LNCaP clone FGC (cell line): Measurements from ENCODE around the gene SCAF4.
"Not testable (repeated sequence)": the region's sequence is repeated elsewhere in the genome, so short reads cannot be mapped to it uniquely, and the experiment has no call there.

Source experiments
- DNase-seq: peaks from one replicate; pipeline ENCODE4 v3.0.0-alpha.2; 2011; ENCODE audit warnings: low read depth
- H3K4me3 ChIP-seq: 2 replicates; pipeline ENCODE4 v1.5.1; 2011; ENCODE audit warnings: mild to moderate bottlenecking, low read depth, low read length, control low read depth
- TF ChIP-seq, protein P1 (sequence below): IDR thresholded peaks from 2 replicates; pipeline ENCODE4 v1.5.1; 2012; ENCODE audit warnings: mild to moderate bottlenecking; ENCODE audit not compliant: control insufficient read depth, insufficient read depth; ENCODE audit errors: extremely low read depth

Gene SCAF4

GRCh38 chr21:31772674-31773555, 41.0 kb upstream of the SCAF4 start:
- no peak overlapping the region for H3K4me3 ChIP-seq
- no peak for DNase-seq
- TF ChIP-seq, protein P1, sequence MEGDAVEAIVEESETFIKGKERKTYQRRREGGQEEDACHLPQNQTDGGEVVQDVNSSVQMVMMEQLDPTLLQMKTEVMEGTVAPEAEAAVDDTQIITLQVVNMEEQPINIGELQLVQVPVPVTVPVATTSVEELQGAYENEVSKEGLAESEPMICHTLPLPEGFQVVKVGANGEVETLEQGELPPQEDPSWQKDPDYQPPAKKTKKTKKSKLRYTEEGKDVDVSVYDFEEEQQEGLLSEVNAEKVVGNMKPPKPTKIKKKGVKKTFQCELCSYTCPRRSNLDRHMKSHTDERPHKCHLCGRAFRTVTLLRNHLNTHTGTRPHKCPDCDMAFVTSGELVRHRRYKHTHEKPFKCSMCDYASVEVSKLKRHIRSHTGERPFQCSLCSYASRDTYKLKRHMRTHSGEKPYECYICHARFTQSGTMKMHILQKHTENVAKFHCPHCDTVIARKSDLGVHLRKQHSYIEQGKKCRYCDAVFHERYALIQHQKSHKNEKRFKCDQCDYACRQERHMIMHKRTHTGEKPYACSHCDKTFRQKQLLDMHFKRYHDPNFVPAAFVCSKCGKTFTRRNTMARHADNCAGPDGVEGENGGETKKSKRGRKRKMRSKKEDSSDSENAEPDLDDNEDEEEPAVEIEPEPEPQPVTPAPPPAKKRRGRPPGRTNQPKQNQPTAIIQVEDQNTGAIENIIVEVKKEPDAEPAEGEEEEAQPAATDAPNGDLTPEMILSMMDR = no peak

- no peak for DNase-seq
- H3K4me3 ChIP-seq = no peak overlapping the region
- TF ChIP-seq, protein P1 = no peak
Measured at GRCh38 chr21:31771685-31772084, 39.8 kb upstream of the SCAF4 start.

GRCh38 chr21:31768710-31769109, 36.8 kb upstream of the SCAF4 start:
- H3K4me3 ChIP-seq = no peak overlapping the region
- DNase-seq = no peak
- TF ChIP-seq, protein P1 = no peak

GRCh38 chr21:31766899-31767298, 35.0 kb upstream of the SCAF4 start:
- DNase-seq = no peak
- TF ChIP-seq, protein P1 = no peak
- H3K4me3 ChIP-seq = no peak overlapping the region

DNA sequence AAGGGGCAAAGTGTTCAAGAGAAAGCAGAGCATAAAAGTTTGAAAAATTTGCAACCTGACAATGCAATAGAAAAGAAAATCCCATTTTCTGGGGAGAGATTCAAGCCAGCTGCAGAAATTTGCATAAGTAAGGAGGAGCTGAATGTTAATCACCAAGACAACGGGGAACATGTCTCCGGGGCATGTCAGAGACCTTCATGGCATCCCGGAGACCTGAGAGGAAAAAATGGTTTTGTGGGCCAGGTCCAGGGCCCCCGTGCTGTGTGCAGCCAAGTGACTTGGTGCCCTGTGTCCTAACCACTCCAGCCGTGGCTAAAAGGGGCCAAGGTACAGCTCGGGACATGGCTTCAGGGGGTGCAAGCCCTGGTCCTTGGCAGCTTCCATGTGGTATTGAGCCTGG, 33.9 kb upstream of the SCAF4 start:
- not testable (repeated sequence) for H3K4me3 ChIP-seq, DNase-seq

GRCh38 chr21:31760931-31761330, 29.0 kb upstream of the SCAF4 start:
- TF ChIP-seq, protein P1 = no peak
- DNase-seq = no peak
- no peak overlapping the region for H3K4me3 ChIP-seq

- H3K4me3 ChIP-seq = no peak overlapping the region
- TF ChIP-seq, protein P1 = no peak
Measured at GRCh38 chr21:31756787-31757186, 24.9 kb upstream of the SCAF4 start.

More at GRCh38 chr21:31756787-31757186, 24.9 kb upstream of the SCAF4 start:
- DNase-seq = no peak
